ENCODE data around the gene PI4K2A.

PI4K2A gene

GRCh38 chr10:97713826-97714400 is 73.4 kb downstream of the PI4K2A start (continued):
- TF ChIP-seq CTCF (tag by site-specific recombination; IDR thresholded peaks at IDR 0.05): peak; percentile 99
- no peak for TF ChIP-seq ZNF280C (tag by site-specific recombination; IDR thresholded peaks at IDR 0.05)
- peak; percentile 4; the same call in 1 of the 2 replicates for TF ChIP-seq ZNF585B (tag by site-specific recombination; IDR thresholded peaks at IDR 0.05)
- peak; percentile 66 for TF ChIP-seq ZNF600 (tag by site-specific recombination; IDR thresholded peaks at IDR 0.05)
- peak; percentile 37; the same call in 1 of the 2 replicates for TF ChIP-seq TRIM28 (IDR thresholded peaks at IDR 0.05; ENCODE audit: borderline replicate concordance, low read length)
- TF ChIP-seq ZNF266 (tag by site-specific recombination; IDR thresholded peaks at IDR 0.05; ENCODE audit: low read depth): no peak
- peak; percentile 98 for TF ChIP-seq ZBTB26 (tag by site-specific recombination; optimal IDR thresholded peaks at IDR 0.05)
- no peak for TF ChIP-seq ZNF837 (tag by site-specific recombination; IDR thresholded peaks at IDR 0.05)
- TF ChIP-seq HIC1 (tag by site-specific recombination; IDR thresholded peaks at IDR 0.05): peak; percentile 70; the same call in 1 of the 2 replicates
- no peak for TF ChIP-seq BCL6B (tag by site-specific recombination; IDR thresholded peaks at IDR 0.05)
- 0 out of 2 replicates have a peak, but pooled peaks have one; percentile 11 for TF ChIP-seq ZNF10 (tag by site-specific recombination; IDR thresholded peaks at IDR 0.05)
- no peak for TF ChIP-seq ZFP41 (tag by site-specific recombination; IDR thresholded peaks at IDR 0.05; ENCODE audit: borderline replicate concordance)
- 0 out of 2 replicates have a peak, but pooled peaks have one; percentile 51 for TF ChIP-seq ZNF169 (tag by site-specific recombination; IDR thresholded peaks at IDR 0.05)
- 0 out of 2 replicates have a peak, but pooled peaks have one; percentile 19 for TF ChIP-seq ZNF501 (tag by site-specific recombination; IDR thresholded peaks at IDR 0.05)
- no peak for TF ChIP-seq ZNF366 (tag by site-specific recombination; conservative IDR thresholded peaks at IDR 0.05)
- no peak for TF ChIP-seq SP2 (tag by site-specific recombination; IDR thresholded peaks at IDR 0.05)
- TF ChIP-seq ZNF629 (tag by site-specific recombination; IDR thresholded peaks at IDR 0.05): no peak
- no peak for TF ChIP-seq ZBTB11 (tag by site-specific recombination; conservative IDR thresholded peaks at IDR 0.05; ENCODE audit: low read depth)
- TF ChIP-seq ZNF292 (tag by site-specific recombination; IDR thresholded peaks at IDR 0.05; ENCODE audit: borderline replicate concordance, low read depth): no peak
- no peak for TF ChIP-seq TSHZ1 (tag by site-specific recombination; IDR thresholded peaks at IDR 0.05; ENCODE audit: borderline replicate concordance)
- 0 out of 2 replicates have a peak, but pooled peaks have one; percentile 40 for TF ChIP-seq BCL11A (tag by site-specific recombination; IDR thresholded peaks at IDR 0.05; ENCODE audit: low read depth)
- TF ChIP-seq OSR2 (tag by site-specific recombination; IDR thresholded peaks at IDR 0.05): peak; percentile 5; the same call in 1 of the 2 replicates
- no peak for TF ChIP-seq ZNF157 (tag by site-specific recombination; IDR thresholded peaks at IDR 0.05)
